ENCODE measurements around the gene ADGRG1.
A peak's percentile ranks its signal among the peaks of the same experiment; 100 is the strongest.

ADGRG1 gene

GRCh38 chr16:57616876-57617275 lies 11.6 kb upstream of the ADGRG1 start:
- no peak overlapping the region for H3K27ac ChIP-seq
- TF ChIP-seq CTCF (IDR thresholded peaks at IDR 0.05) (no peak), ZFX (IDR thresholded peaks at IDR 0.05; ENCODE audit: borderline replicate concordance) (no peak)

- no peak for TF ChIP-seq ZFX (IDR thresholded peaks at IDR 0.05; ENCODE audit: borderline replicate concordance)
- TF ChIP-seq CTCF (IDR thresholded peaks at IDR 0.05), result no peak
- H3K27ac ChIP-seq, result no peak overlapping the region
Measured at GRCh38 chr16:57617604-57618111, 10.8 kb upstream of the ADGRG1 start.

GRCh38 chr16:57618296-57619132 lies 9.9 kb upstream of the ADGRG1 start:
- TF ChIP-seq ZFX (IDR thresholded peaks at IDR 0.05; ENCODE audit: borderline replicate concordance) (no peak), CTCF (IDR thresholded peaks at IDR 0.05) (no peak)
- no peak overlapping the region for H3K27ac ChIP-seq

GRCh38 chr16:57619133-57619605 lies 9.3 kb upstream of the ADGRG1 start:
- TF ChIP-seq CTCF (IDR thresholded peaks at IDR 0.05) (no peak), ZFX (IDR thresholded peaks at IDR 0.05; ENCODE audit: borderline replicate concordance) (no peak)
- peak overlapping the region; percentile 64 for H3K27ac ChIP-seq

- H3K27ac ChIP-seq, result peak overlapping the region; percentile 64
- no peak for TF ChIP-seq CTCF (IDR thresholded peaks at IDR 0.05)
Measured at GRCh38 chr16:57619606-57620334, 8.7 kb upstream of the ADGRG1 start.

- TF ChIP-seq ZFX (IDR thresholded peaks at IDR 0.05; ENCODE audit: borderline replicate concordance) (no peak), CTCF (IDR thresholded peaks at IDR 0.05) (no peak)
Measured at GRCh38 chr16:57620335-57621231, 7.8 kb upstream of the ADGRG1 start.

More at GRCh38 chr16:57620335-57621231, 7.8 kb upstream of the ADGRG1 start:
- peak overlapping the region; percentile 64 for H3K27ac ChIP-seq
